ENCODE results near the gene GHR.

GRCh38 chr5:42745856-42746255, 322.6 kb downstream of the GHR start:
- TF ChIP-seq CTCF (conservative IDR thresholded peaks at IDR 0.05; ENCODE audit: low read length) (no peak), EZH2phosphoT487 (IDR thresholded peaks at IDR 0.05; ENCODE audit: borderline replicate concordance) (no peak)

Data from Loucy (cell line).